ENCODE measurements around the gene RFPL1.

- no peak for TF ChIP-seq CTCF (IDR thresholded peaks at IDR 0.05 in 4 of 5, conservative IDR thresholded peaks at IDR 0.05 in 1 of 5)
- TF ChIP-seq POLR2A (IDR thresholded peaks at IDR 0.05) = no peak
Measured at GRCh38 chr22:29447906-29448305, 9.5 kb downstream of the RFPL1 start.

All from gastrocnemius medialis (tissue), 4 donors.